CD14-positive monocyte (primary cell): Measurements from ENCODE around the gene GLI1. TPM values are rescaled to one million over a fixed set of nuclear protein-coding genes. Genes with fewer than 3 reads are reported as not detected.

Source experiments
- DNase-seq, 3 donors: peaks; one replicate each; pipeline ENCODE4 v3.0.0-alpha.2; 2011 to 2022
- H2AFZ ChIP-seq: 2 replicates; pipeline ENCODE4 v1.6.0; 2012; ENCODE audit warnings: mild to moderate bottlenecking, low read depth, low read length, inconsistent platforms; ENCODE audit not compliant: insufficient read depth, poor library complexity, severe bottlenecking
- H3K27ac ChIP-seq, 2 donors: 1 replicate in 1 of 2; 2 replicates in 1 of 2; pipeline ENCODE4 v1.5.1; 2012 to 2013; ENCODE audit warnings: low read length in 2 of 2, control low read depth in 1 of 2, inconsistent platforms in 1 of 2, low read depth in 1 of 2, mild to moderate bottlenecking in 1 of 2
- H3K27me3 ChIP-seq, 2 donors: one replicate each; pipeline versions ENCODE4 v1.6.0 to v1.6.1; 2011 to 2013; ENCODE audit warnings: low read length in 2 of 2; ENCODE audit not compliant: control insufficient read depth in 2 of 2, insufficient read depth in 2 of 2
- H3K36me3 ChIP-seq, 2 donors: replicated peaks in 1 of 2; 1 replicate in 1 of 2; 2 replicates in 1 of 2; pipeline versions ENCODE4 v1.5.1 to v1.6.1; 2012 to 2013; ENCODE audit warnings: low read length in 2 of 2, control low read depth in 1 of 2, inconsistent platforms in 1 of 2, mild to moderate bottlenecking in 1 of 2; ENCODE audit not compliant: insufficient read depth in 2 of 2, control insufficient read depth in 1 of 2
- H3K4me1 ChIP-seq, 2 donors: 1 replicate in 1 of 2; 2 replicates in 1 of 2; pipeline versions ENCODE4 v1.5.1 to v1.6.1; 2012 to 2013; ENCODE audit warnings: low read length in 2 of 2, control low read depth in 1 of 2, inconsistent platforms in 1 of 2, mild to moderate bottlenecking in 1 of 2, moderate library complexity in 1 of 2; ENCODE audit not compliant: insufficient read depth in 2 of 2, control insufficient read depth in 1 of 2
- H3K4me2 ChIP-seq: replicated peaks from 2 replicates; pipeline ENCODE3; 2012; ENCODE audit warnings: low read length, moderate library complexity, mild to moderate bottlenecking; ENCODE audit not compliant: poor library complexity, severe bottlenecking; ENCODE audit errors: extremely low read depth
- H3K4me3 ChIP-seq, 3 experiments: fragments of 200-600 bp in 1 of 3; sonication (generic) in 1 of 3; replicated peaks in 1 of 3; 1 replicate in 2 of 3; 2 replicates in 1 of 3; pipeline ENCODE4 v1.5.1; 2011 to 2013; ENCODE audit warnings: low read length in 3 of 3, mild to moderate bottlenecking in 3 of 3, control low read depth in 2 of 3, low read depth in 2 of 3, inconsistent platforms in 1 of 3, moderate library complexity in 1 of 3
- H3K79me2 ChIP-seq: 2 replicates; pipeline ENCODE4 v1.6.0; 2012; ENCODE audit warnings: mild to moderate bottlenecking, control low read depth, inconsistent platforms, low read length, moderate library complexity; ENCODE audit not compliant: insufficient read depth
- H3K9ac ChIP-seq: 2 replicates; pipeline ENCODE4 v1.6.0; 2017; ENCODE audit warnings: low read length, mild to moderate bottlenecking; ENCODE audit not compliant: insufficient read depth, poor library complexity, severe bottlenecking
- H3K9me3 ChIP-seq, 2 donors: replicated peaks in 1 of 2; 1 replicate in 1 of 2; 2 replicates in 1 of 2; pipeline versions ENCODE4 v1.5.1 to v1.6.1; 2012 to 2013; ENCODE audit warnings: low read length in 2 of 2, control low read depth in 1 of 2; ENCODE audit not compliant: control insufficient read depth in 1 of 2, insufficient read depth in 1 of 2
- H4K20me1 ChIP-seq: 2 replicates; pipeline ENCODE4 v1.6.0; 2012; ENCODE audit warnings: mild to moderate bottlenecking, low read length, control low read depth, moderate library complexity; ENCODE audit not compliant: insufficient read depth
- H3K27ac Mint-ChIP-seq, 7 donors: one replicate each; pipeline ENCODE4 v1.8.0; 2020; ENCODE audit warnings: mild to moderate bottlenecking in 7 of 7, mixed read lengths in 7 of 7, moderate library complexity in 6 of 7, inconsistent platforms in 2 of 7
- H3K27me3 Mint-ChIP-seq, 3 donors: one replicate each; pipeline ENCODE4 v1.8.0; 2021 to 2022; ENCODE audit warnings: low read depth in 3 of 3, mild to moderate bottlenecking in 3 of 3, mixed read lengths in 3 of 3, moderate library complexity in 3 of 3, inconsistent platforms in 1 of 3
- H3K36me3 Mint-ChIP-seq, 2 donors: one replicate each; pipeline ENCODE4 v1.8.0; 2020; ENCODE audit warnings: mixed read lengths in 2 of 2, inconsistent platforms in 1 of 2, mild to moderate bottlenecking in 1 of 2
- H3K4me1 Mint-ChIP-seq: one replicate; pipeline ENCODE4 v1.8.0; 2020; ENCODE audit warnings: mild to moderate bottlenecking, mixed read lengths
- H3K4me3 Mint-ChIP-seq, 2 donors: one replicate each; pipeline ENCODE4 v1.8.0; 2020; ENCODE audit warnings: mild to moderate bottlenecking in 2 of 2, mixed read lengths in 2 of 2, moderate library complexity in 1 of 2
- H3K9me3 Mint-ChIP-seq, 7 donors: one replicate each; pipeline ENCODE4 v1.8.0; 2020 to 2022; ENCODE audit warnings: mixed read lengths in 7 of 7, mild to moderate bottlenecking in 6 of 7, moderate library complexity in 6 of 7, inconsistent platforms in 2 of 7
- WGBS: methylation state at CpG from one replicate; pipeline ENCODE4 v1.1.5; 2013; ENCODE audit warnings: missing lambda C conversion rate; ENCODE audit not compliant: insufficient coverage; 5-methylcytosine and 5-hydroxymethylcytosine counted together
- intact Hi-C, 2 donors: fragments of 100-400 bp; cut with micrococcal nuclease; formaldehyde crosslinking; loops; one replicate each; pipeline versions ENCODE4 v1.15.0 to v1.15.1; 2023
- polyA plus RNA-seq, 3 donors: library from polyadenylated mRNA; depleted of rRNA in 1 of 3; unstranded in 2 of 3; stranded (reverse) in 1 of 3; fragments of 300-500 nt in 2 of 3; fragments of >200 nt in 1 of 3; fragmentation: Illumina TruSeq in 2 of 3; gene quantifications; 1 replicate in 2 of 3; 2 replicates in 1 of 3; pipeline ENCODE4 v1.2.3, GENCODE V29; 2012 to 2021
- TF ChIP-seq, protein P1 (sequence below): fragments of 200-600 bp; IDR thresholded peaks from one replicate; pipeline ENCODE4 v1.8.0; 2022; ENCODE audit warnings: antibody characterized with exemption, mild to moderate bottlenecking

Gene GLI1
- polyA plus RNA-seq, 3 donors: 0.05 TPM; not detected in 2

DNA sequence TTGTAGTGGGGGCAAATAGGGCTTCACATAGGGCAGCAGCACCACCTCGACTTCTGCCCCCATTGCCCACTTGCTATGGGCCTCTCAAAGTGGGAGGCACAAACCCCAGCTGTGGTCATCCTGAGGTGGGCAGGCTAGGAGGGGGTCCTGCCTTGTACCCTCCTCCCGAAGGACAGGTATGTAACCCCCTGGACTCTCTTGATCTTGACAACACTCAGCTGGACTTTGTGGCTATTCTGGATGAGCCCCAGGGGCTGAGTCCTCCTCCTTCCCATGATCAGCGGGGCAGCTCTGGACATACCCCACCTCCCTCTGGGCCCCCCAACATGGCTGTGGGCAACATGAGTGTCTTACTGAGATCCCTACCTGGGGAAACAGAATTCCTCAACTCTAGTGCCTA is 12.1 kb downstream of the GLI1 start:
- no peak overlapping the region for H3K4me3 Mint-ChIP-seq
- intact Hi-C loops: loop anchor here in 1 of 2 donors (10.0 kb wide), 2 partner anchors 73 to 153 kb away; partner anchors contain the start of gene DCTN2
- H3K27ac Mint-ChIP-seq: peak overlapping the region in 4 of 7 donors; percentile 35 to 79 (median 63)
- H3K27me3 ChIP-seq: no peaks in the 10 kb centered on the region
- H3K9me3 ChIP-seq: no peaks in the 10 kb centered on the region
- no peak overlapping the region for H2AFZ ChIP-seq
- peaks cover 0 to 3% (median 2%) of the 10 kb centered on the region in 3 donors for H3K27me3 Mint-ChIP-seq
- H3K36me3 Mint-ChIP-seq: peaks cover 65 to 85% of the 10 kb centered on the region in 2 donors
- no peak for DNase-seq
- peaks cover 0 to 2% (median 0%) of the 10 kb centered on the region in 7 donors for H3K9me3 Mint-ChIP-seq
- H3K4me1 ChIP-seq: peaks cover 42 to 62% of the 10 kb centered on the region in 2 donors
- peak overlapping the region in 1 of 2 donors; percentile 61 for H3K27ac ChIP-seq
- H3K36me3 ChIP-seq: peaks cover 60 to 85% of the 10 kb centered on the region in 2 donors
- no peak overlapping the region for H3K4me3 ChIP-seq
- TF ChIP-seq, protein P1, sequence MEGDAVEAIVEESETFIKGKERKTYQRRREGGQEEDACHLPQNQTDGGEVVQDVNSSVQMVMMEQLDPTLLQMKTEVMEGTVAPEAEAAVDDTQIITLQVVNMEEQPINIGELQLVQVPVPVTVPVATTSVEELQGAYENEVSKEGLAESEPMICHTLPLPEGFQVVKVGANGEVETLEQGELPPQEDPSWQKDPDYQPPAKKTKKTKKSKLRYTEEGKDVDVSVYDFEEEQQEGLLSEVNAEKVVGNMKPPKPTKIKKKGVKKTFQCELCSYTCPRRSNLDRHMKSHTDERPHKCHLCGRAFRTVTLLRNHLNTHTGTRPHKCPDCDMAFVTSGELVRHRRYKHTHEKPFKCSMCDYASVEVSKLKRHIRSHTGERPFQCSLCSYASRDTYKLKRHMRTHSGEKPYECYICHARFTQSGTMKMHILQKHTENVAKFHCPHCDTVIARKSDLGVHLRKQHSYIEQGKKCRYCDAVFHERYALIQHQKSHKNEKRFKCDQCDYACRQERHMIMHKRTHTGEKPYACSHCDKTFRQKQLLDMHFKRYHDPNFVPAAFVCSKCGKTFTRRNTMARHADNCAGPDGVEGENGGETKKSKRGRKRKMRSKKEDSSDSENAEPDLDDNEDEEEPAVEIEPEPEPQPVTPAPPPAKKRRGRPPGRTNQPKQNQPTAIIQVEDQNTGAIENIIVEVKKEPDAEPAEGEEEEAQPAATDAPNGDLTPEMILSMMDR: no peak
- H3K4me1 Mint-ChIP-seq: peaks cover 56% of the 10 kb centered on the region
- no CpG with 5 or more reads among the region's 3 CpGs for WGBS
- no peak overlapping the region for H3K9ac ChIP-seq
- peaks cover 97% of the 10 kb centered on the region for H4K20me1 ChIP-seq
- H3K4me2 ChIP-seq: no peak overlapping the region
- peaks cover 47% of the 10 kb centered on the region for H3K79me2 ChIP-seq

DNA sequence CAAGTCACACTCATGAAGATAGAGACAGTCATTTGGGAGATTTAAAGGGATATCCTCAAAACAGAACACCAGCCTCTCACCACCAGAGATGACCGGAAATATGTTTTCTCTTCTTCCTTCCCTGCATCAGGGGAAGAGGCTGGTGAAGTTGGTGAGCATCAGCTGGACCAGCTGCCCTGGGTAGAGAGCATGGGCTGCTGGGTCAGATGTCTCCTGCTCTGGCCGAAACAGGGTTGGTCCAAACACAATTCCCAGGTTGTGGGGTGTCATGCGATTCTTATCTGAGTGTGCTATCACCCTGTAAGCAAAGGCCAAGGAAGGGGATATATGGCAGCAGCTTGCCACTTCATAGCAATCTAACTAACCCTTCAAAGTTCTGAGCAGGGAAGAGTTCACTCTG is 12.8 kb downstream of the GLI1 start:
- Mint-ChIP-seq H3K36me3 (peaks cover 60 to 78% of the 10 kb centered on the region in 2 donors), H3K27ac (peak overlapping the region in 3 of 7 donors; percentile 23 to 70 (median 58)), H3K4me3 (no peak overlapping the region), H3K9me3 (peaks cover 0 to 2% (median 0%) of the 10 kb centered on the region in 7 donors), H3K27me3 (peaks cover 0 to 2% (median 1%) of the 10 kb centered on the region in 3 donors), H3K4me1 (peaks cover 56% of the 10 kb centered on the region)
- H3K9ac ChIP-seq: no peak overlapping the region
- H3K4me1 ChIP-seq: peaks cover 42 to 69% of the 10 kb centered on the region in 2 donors
- peak overlapping the region in 1 of 2 donors; percentile 56 for H3K27ac ChIP-seq
- TF ChIP-seq, protein P1: no peak
- H4K20me1 ChIP-seq: peaks cover 91% of the 10 kb centered on the region
- 100% methylated on average over 1 of the region's 3 CpGs for WGBS
- no peak overlapping the region for H3K4me2 ChIP-seq
- H2AFZ ChIP-seq: no peak overlapping the region
- H3K27me3 ChIP-seq: no peaks in the 10 kb centered on the region
- no peaks in the 10 kb centered on the region for H3K9me3 ChIP-seq
- H3K79me2 ChIP-seq: peaks cover 54% of the 10 kb centered on the region
- peaks cover 60 to 81% of the 10 kb centered on the region in 2 donors for H3K36me3 ChIP-seq
- no peak for DNase-seq
- no peak overlapping the region for H3K4me3 ChIP-seq
- intact Hi-C loops: loop anchor here in 1 of 2 donors (10.0 kb wide), 2 partner anchors 72 to 152 kb away; partner anchors contain the start of gene DCTN2
